Activated CD8-positive, alpha-beta memory T cell treated with anti-CD3 and anti-CD28 coated beads, Interleukin-2, amount 50 U/mL, for 48 hours (primary cell): Measurements from ENCODE around the gene UBAC1.

Source experiments
- DNase-seq: peaks from one replicate; pipeline ENCODE4 v3.0.0-alpha.2; 2020

Gene UBAC1, protein sequence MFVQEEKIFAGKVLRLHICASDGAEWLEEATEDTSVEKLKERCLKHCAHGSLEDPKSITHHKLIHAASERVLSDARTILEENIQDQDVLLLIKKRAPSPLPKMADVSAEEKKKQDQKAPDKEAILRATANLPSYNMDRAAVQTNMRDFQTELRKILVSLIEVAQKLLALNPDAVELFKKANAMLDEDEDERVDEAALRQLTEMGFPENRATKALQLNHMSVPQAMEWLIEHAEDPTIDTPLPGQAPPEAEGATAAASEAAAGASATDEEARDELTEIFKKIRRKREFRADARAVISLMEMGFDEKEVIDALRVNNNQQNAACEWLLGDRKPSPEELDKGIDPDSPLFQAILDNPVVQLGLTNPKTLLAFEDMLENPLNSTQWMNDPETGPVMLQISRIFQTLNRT

DNA sequence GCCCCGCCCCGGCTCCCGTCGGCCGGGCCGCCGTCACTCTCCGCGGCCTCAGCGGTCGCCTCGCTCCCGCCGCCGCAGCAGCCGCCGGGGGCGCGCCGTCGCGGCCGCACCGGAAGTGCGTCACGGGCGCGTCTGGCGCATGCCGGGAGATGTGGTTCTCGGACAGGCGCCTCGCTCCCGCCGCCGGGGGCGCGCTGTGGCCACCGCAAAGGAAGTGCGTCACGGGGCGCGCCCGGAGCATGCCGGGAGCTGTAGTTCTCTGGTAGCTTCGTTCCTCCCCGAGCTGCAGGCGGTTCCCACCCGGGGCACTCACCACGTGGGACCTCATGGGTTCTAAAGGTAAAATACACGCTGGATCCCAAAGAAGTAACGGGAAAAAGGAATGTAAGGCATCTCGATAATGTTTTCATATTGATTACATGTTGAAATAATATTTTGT, at the start of gene UBAC1:
Gene UBAC1, minus strand, starts transcription at position 97 of the 439 bp plus-strand sequence. CDS start 211 bp downstream, outside the sequence.
- DNase-seq = peak; percentile 97

DNA sequence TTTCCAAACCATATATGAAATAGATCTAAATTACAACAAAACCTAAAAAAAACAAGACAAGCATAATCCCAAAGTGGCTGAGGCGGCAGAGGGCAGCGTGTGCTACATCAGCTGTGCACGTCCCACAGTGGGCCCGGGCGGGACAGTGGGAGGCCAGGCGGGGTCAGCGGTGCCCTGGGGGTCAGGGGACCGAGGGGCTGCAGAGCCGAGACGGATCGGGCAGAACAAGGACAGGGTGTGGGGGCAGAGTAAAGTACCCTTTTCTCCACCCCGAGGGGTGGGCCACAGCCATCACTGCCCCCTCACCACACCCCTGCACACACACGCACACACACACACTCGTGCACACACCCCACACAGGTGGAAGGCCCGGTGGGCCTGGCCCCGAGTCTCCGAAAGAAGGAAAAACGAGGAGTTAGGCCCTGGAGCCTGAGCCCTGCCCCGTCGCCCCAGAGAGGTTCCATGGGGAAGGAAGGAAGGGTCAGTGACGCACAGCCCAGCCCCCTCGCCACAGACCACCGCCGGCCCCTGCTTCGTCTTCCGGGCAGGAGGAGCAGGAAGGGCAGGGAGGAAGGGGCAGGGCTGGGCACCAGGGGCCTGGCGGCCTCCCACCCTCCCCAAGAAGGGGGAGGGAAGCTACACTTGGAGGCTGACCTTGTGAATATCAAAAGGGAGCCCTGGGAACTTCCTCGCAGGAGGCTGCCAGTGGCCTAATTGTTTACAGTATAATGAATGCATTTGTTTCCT, 49.6 kb upstream of the UBAC1 start:
- DNase-seq = no peak

DNA sequence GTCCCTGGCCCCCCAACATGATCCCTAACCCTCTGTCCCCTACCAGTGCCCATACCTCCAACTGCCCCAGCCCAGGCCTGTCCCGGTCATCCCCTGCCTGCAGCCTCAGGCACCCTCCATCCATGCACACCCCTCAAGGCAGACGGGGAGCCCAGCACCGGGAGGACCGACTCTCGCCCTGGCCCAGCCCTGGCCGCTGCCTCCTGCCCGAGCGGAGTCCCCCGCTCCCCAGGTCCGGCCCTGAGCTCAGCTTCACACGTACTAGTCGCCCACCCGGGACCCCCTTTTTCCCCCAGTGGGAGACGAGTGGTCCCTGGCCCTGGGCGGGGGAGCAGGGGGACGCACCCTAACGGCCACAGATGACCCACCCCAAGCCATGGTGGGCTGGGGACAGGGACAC, 49.0 kb upstream of the UBAC1 start:
- no peak for DNase-seq

DNA sequence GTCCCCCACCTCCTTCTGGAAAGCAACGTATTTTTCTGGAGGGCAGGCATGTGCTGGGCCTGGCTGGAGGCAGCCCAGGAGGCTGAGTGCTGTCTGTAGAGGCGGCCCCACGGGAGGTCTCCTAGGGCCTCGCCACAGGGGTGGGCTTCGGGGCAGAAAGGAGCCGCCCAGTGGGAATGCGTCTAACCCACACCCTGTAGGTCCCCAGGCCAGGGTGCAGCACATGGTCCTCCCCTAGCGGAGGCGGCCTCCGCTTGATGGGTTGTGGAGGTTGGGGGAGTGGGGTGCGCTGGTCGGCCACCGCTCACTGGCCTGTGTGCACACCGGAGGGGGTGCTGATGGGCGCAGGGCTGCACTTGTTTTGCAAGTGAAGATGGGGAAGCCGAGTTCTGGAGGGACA, 48.3 kb upstream of the UBAC1 start:
- DNase-seq = no peak

DNA sequence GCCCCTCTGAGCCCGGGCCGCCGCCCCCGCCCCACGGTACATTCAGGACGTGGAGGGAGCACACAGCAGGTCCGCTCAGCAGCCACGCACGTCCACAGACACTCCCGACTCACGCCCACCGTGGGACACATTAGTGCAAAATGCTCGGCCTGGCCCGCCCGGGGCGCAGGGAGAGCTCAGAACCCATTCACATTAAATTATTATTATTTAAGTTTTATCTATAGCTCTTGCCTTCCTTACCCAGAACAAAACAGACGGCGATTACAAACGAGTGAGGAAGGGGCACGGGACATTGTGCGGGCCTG, 47.5 kb upstream of the UBAC1 start:
- DNase-seq = no peak

DNA sequence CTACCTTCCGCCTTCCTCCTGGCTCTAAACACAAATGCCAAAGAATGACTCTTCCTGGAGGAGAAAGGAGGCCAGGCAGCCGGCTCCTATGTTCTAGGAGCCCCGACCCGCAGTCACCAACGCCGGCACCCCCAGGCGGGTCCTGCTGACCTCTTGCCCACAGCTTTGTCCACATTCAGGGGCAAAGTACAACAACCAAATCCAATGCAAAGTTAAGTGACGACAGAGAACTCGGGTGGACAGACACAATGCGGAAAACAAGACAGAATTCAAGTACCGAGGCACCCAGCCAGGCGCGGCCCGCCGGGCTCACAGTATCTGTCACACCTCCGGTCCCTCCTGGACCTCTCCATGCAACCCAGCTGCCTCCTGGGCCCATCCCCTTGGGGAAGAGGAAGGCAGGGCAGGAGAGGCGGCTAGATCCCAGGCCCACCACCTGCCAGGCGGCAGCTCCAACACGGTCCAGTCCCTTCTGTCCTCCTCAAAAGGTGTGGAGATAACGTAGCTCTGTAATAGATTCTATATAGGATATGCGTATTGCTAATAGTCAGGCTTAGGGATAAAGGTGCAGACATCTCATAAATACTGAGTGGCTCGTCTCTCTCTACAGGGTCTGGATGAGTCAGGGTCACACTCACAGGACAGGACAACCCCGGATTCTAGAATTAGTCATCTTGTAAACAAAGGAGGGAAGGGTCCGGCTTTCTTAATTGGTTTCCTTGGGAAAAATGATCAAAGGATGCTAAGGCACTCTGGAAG, 46.9 kb upstream of the UBAC1 start:
- no peak for DNase-seq

DNA sequence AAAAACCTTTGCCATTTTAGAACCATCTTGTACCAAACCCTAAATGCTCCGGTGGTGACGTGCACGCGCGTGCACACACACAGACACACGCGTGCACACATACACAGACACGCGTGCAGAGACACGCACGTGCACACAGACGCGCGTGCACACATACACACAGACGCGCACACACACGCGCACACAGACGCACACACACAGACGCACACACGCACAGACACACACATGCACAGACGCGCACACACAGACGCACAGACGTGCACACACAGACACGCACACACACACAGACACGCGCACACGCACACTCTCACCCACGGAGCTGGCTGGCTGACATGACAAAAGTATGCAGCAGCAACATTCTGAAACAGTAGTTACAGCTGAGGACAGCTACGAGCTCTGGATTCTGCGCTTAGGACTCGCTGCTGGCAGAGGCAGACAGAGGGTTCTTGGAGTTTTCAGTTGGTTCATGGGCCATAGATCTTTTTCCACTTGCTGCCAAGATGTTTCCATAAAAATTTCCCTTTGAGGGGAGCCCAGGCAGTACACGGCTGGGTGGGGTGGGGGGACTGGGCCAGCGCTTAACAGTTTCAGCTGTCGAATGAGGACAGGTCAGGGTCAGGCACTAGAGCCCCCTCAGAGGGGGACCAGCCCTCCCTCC, 46.2 kb upstream of the UBAC1 start:
- no peak for DNase-seq

DNA sequence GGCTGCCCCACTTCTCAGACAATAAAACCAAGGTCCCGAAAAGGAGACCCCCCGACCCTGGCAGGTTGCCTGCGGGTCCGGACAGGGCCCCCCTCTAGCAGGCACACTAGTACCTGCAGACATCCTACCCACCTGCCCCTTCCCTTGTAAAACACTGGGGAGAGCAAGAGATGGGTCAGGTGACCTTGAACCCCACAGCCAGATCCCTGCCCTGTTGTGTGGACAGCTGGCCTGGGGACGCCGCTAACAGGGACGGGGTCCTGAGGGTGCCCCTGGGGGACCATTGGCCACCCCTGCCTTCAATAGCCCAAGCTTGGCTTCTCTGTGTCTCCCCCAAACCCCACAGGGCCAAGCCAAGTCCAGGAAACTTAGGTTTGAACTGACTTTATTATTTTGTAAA, 45.0 kb upstream of the UBAC1 start:
- no peak for DNase-seq

DNA sequence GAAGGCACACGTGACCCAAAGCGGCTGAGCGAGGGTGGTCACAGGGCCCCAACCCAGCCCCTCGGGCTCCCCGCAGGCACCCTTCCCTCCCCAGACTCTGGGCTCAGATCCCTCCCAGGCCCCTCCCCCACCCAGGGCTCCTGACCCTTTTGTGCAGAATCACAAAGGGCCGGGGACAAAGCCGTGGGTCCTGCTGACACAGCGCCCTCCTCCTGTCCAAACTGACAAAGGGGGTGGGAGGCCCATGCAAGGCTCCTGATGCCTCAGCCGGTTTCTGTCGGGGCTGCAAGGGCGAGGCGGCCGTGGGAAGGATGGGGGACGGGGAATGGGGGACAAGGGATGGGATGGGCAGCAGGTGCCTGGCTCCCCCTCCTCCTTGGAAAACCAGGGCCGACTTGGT, 43.5 kb upstream of the UBAC1 start:
- no peak for DNase-seq

DNA sequence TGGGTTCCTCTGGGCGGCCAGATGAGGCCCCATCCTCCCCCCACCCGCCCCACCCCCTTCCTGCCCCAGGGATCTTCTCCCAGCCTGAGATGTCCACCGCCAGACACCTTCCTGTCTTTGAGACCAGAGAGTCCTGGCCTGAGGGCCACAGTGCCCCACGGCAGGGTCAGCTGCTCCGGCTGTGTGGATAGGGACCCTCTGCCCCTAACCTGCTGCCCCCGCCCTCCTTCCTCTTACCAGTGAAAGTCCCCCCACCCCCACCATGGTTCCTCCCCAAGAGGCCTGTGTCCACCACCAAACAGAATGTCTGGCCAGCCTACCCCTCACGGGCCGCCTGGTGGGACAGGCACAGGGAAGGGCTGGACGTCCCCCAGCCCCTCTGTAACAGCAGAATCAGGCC, 43.0 kb upstream of the UBAC1 start:
- DNase-seq = no peak

DNA sequence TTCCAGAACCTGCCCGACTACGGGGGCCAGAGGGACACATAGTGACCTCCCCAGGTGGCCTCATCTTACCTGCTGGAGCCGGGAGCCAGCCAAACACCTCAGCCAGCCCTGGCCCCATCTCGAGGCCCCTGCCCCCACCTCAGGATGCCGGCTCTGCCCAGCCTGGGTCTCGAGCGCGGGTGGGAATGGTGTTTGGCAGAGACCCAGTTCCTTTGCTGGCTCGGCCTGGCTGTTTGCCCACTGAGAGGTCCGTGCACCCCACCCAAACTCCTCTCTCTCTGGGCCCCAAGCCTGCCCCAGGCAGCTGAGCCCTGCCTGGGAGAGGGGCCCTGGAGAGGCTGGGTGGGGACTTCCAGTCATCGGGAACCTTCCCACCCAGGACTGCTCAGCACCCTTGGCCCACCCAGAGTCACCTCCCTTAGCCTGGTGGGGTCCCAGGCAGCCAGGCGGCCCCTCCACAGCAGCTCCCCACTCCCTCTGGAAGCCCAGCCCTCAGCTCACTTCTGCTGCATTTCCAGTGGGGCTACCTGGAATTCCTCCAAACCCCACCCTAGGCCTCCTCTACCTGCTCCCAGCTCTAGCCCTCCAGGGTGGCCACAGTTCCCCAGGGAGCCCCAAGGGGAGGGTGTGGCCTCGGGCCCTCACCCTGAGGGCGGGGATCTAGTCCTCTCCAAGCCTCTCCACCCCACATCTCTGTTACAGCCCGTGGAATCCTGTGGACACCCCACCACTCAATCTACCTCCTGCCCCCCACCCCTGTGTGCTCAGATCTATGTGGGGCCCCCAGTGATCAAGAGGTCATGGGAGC, 42.4 kb upstream of the UBAC1 start:
- DNase-seq = no peak

DNA sequence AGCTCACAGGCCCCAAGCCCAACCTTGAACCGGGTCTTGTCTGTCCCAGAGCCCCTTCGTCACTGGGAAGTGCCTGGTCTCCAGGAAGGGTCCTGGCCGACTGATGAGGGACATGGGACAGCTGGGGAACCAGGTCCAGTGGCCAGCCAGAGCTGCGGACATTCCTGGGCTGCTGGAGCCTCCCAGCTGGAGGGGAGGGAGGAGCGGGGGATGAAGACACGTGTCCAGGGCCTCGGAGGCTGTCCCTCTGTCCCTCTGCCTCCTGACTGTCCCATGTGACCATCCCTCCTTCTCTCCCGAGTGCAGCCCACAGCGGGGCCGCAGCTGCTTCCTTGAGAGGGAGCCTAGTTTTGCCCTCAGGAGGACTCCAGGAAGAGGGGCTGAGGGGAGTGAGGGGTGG, 41.7 kb upstream of the UBAC1 start:
- no peak for DNase-seq

DNA sequence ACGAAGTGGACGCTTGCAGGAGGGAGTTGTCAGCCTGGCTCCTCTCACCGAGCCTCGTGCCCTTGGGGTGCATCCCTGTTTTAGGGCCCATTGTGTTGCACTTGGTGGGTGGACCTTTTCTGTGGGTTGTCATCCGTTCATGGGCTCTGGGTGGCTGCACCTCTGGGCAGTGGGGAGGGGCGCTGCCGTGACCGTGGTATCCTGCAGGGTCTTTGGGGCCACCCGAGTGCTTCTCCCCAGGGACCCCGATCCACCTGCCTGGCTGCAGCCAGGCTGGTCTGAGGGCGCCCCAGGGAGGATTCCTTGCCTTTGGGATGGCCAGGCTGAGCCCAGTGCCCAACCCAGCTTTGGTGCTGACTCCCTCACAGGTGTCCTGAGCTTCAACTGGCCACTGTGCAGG, 41.0 kb upstream of the UBAC1 start:
- no peak for DNase-seq

DNA sequence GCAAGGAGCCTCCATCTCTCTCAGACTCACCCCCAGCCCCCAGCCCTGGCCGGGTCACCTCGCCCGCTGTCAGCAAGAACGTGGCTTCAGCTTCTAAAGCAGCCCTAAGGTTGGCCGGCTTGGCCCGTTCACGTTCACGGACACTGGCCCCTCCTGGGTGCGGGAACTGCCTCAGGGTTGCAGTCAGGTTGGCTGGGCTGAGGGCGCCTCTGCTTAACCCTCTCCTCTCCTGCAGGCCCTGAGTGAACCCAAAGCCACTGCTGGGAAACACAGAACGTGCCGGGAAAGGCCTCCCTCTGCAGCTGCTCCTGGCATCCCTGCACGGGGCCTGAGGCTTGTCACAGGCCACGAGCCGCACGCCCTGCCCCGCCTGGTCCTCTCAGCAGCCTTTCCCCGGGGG, 40.1 kb upstream of the UBAC1 start:
- no peak for DNase-seq

DNA sequence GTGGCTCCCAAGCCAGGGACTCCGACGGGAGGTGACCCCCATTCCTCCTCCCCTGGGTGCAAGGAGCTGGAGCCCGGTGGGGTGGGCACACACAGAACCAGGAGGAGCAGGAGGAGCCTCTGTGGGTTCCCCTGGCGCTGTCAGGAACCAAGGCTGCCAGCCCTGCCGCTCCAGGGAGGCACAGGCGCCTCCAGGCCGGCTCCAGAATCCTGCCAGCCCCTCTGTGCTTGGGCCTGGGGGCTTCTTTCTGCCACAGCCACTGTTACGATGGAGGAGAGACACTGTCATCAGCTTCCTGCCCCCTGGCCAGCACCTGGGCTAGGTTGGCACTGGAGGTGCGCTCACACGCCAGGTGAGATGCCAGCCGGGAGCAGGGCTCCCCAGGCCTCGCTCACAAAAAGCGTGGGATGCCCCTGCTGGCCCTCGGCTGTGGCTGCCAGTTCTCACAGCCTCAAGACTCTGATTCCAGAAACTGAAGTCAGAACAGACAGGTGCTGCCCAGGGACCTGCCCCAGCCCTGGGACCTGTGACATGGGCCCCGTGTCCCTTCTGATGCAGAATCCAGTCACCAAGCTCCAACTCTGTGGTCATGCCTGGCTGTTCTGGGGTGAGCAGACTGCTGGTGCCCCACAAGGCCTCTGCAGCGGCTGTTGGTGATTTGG, 37.4 kb upstream of the UBAC1 start:
- no peak for DNase-seq

DNA sequence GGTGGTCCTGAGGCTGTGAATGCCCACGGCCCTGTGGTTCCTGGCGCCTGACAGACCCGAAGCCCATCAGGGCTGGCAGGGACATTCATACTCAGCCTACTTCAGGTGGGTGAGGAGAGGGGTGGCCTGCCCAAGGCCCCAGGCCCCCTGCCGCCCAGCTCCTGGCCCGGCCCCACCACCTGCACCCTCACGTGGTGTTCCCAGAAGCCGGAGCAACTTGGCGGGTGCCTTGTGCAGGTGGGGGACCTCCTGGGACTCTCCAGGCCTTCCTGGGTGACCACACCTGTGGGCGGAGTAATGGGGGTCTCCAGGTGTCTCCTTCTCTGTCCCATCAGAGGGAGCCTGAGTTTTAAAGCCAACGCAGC, 36.8 kb upstream of the UBAC1 start:
- no peak for DNase-seq

DNA sequence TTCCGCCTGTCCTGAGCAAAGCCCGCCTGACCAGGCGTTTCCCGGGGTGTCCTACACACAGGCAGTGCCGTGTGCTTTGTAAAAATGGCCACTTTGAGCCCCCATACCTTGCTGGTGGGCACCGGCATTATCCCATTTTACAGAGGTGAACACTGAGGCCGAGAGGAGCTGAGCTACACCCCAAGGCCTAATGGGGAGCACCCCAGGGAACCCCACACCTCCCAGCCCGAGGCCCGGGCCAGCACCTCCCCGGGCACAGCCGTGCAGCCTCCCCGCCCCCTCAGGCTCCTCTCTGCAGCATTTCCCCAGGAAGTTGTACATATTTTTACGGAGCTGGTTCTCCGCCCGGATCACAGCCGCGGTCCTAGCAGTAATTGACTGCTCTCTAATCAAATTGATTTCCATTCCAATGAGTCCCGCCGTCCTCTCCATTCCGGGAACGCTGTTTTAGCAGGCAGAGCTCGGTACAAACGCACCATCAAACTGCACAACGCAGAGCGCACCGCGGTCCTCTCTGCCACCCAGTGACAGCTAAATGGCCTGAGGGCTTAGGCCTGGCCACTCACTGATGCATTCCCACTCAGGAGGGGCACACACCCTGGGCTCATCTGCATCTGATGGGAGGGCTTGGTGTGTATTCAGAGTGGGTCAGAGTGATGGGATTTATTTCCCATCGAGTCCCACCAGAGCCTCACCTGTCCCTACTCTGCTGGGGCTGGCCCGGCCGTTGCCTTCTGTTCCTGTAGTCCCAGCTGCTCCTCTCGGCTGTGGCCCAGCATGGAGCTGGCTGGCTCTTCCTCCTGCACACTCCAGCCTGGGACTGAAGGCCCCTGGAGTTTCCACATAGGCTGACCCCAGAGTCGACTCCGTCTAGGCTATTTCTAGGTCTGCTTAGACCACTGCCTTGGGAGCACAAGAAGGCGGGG, 36.2 kb upstream of the UBAC1 start:
- no peak for DNase-seq

DNA sequence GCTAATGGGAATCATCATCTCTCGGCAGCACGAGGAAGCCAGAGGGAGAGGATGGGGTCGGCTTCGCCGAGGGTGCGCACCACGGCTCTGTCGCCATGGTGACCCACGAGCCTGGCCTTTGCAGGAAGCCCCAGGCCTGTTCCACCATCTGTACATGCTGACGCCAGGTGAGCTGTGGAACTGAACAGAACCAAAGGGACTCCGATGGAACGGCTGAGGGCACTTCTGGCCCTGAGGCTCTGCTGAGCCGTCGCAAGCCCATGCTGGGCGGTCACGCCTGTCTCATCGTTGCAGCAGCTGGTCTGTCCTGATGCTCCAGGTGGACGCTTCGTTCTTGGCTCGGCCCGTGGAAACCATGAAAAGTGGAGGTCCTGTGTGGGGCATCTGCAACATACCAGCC, 34.6 kb upstream of the UBAC1 start:
- DNase-seq = no peak

DNA sequence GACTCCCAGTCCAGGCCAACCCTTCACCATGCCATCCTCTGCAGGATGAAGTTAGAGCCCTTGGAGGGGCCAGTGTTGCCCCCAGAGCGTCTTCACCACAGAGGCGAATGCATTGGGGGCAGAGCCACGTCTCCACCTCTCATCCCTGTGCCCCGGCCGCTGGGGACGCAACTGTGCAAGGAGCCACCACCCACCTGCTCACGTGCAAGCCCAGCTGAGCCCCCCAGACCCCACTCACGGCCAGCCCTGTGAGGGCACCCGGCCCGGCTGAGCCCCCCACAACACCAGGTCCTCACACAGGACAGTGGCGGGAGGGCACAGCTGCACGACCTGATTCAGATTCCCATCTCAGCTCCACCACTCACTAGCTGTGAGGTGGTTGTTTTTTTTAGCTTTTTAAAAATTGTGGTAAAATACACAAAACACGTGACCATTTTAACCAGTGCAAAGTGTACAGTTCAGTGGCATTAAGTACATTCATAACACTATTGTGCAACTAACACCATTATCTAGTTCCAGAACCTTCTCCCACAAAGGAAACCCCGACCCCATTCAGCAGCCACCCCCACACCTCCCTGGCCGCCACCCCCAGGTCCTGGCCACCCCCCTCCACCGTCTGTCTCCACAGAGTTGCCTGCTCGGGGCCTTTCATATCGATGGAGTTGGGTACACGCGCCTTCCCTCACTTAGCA, 33.5 kb upstream of the UBAC1 start:
- DNase-seq = no peak
